Thymus (tissue), 11 donors: ENCODE results near the gene TNF. TPM values are rescaled to one million over a fixed set of nuclear protein-coding genes. Genes with fewer than 3 reads are reported as not detected.

ENCODE experiments used
- DNase-seq, 9 donors: peaks; one replicate each; pipeline ENCODE4 v3.0.0-alpha.2; 2013; ENCODE audit warnings: low spot score in 9 of 9, low read depth in 6 of 9, missing footprints in 1 of 9
- H3K27ac ChIP-seq, 2 donors: one replicate each; pipeline ENCODE4 v1.5.1; 2013; ENCODE audit warnings: control low read depth in 1 of 2, low read depth in 1 of 2, low read length in 1 of 2, mild to moderate bottlenecking in 1 of 2, moderate library complexity in 1 of 2
- H3K27me3 ChIP-seq, 2 donors: one replicate each; pipeline ENCODE4 v1.5.1; 2013; ENCODE audit warnings: low read length in 1 of 2; ENCODE audit not compliant: control insufficient read depth in 2 of 2, insufficient read depth in 1 of 2
- H3K36me3 ChIP-seq, 2 donors: one replicate each; pipeline ENCODE4 v1.5.1; 2013; ENCODE audit warnings: low read length in 1 of 2, mild to moderate bottlenecking in 1 of 2, moderate library complexity in 1 of 2; ENCODE audit not compliant: control insufficient read depth in 2 of 2, insufficient read depth in 2 of 2
- H3K4me1 ChIP-seq, 2 donors: one replicate each; pipeline ENCODE4 v1.5.1; 2013; ENCODE audit warnings: low read length in 2 of 2; ENCODE audit not compliant: control insufficient read depth in 2 of 2, insufficient read depth in 2 of 2
- H3K4me3 ChIP-seq, 2 donors: one replicate each; pipeline ENCODE4 v1.5.1; 2013; ENCODE audit warnings: low read length in 2 of 2, control low read depth in 1 of 2, mild to moderate bottlenecking in 1 of 2
- H3K9me3 ChIP-seq, 2 donors: one replicate each; pipeline ENCODE4 v1.5.1; 2013; ENCODE audit warnings: low read length in 1 of 2, mild to moderate bottlenecking in 1 of 2; ENCODE audit not compliant: control insufficient read depth in 2 of 2, insufficient read depth in 1 of 2
- WGBS: extraction: QIAGEN DNeasy Blood & Tissue Kit; methylation state at CpG from one replicate; pipeline ENCODE4 v1.1.7; 2013; 5-methylcytosine and 5-hydroxymethylcytosine counted together
- polyA plus RNA-seq: library from polyadenylated mRNA; stranded (reverse); fragments of 200-250 nt; gene quantifications from one replicate; pipeline ENCODE4 v1.2.3, GENCODE V29; 2013
- total RNA-seq: library from RNA; stranded (reverse); fragments of 120-200 nt; gene quantifications from one replicate; pipeline ENCODE4 v1.2.4, GENCODE V29; 2013
- donor health status: healthy.

TNF gene
- total and polyA plus RNA-seq, 2 donors, result 1.4 to 3.5 TPM

- Histone ChIP-seq H3K4me3 (no peak overlapping the region), H3K27me3 (no peaks in the 10 kb centered on the region), H3K36me3 (peaks cover 0 to 13% of the 10 kb centered on the region in 2 donors), H3K9me3 (peaks cover 0 to 3% of the 10 kb centered on the region in 2 donors), H3K4me1 (peaks cover 15 to 90% of the 10 kb centered on the region in 2 donors), H3K27ac (no peak overlapping the region)
- 94% methylated on average over 14 of the region's 14 CpGs for WGBS
- no peak for DNase-seq
These were observed 981 bp upstream of the TNF start for GRCh38 chr6:31574106-31575061.

- Histone ChIP-seq H3K27me3 (no peaks in the 10 kb centered on the region), H3K27ac (peak overlapping the region in 1 of 2 donors; percentile 1), H3K9me3 (peaks cover 0 to 3% of the 10 kb centered on the region in 2 donors), H3K4me3 (peak overlapping the region in 1 of 2 donors; percentile 47), H3K36me3 (peaks cover 0 to 24% of the 10 kb centered on the region in 2 donors), H3K4me1 (peaks cover 22 to 96% of the 10 kb centered on the region in 2 donors)
- no peak for DNase-seq
- 80% methylated on average over 8 of the region's 8 CpGs for WGBS
These were observed 754 bp downstream of the TNF start for GRCh38 chr6:31575952-31576685.

DNA sequence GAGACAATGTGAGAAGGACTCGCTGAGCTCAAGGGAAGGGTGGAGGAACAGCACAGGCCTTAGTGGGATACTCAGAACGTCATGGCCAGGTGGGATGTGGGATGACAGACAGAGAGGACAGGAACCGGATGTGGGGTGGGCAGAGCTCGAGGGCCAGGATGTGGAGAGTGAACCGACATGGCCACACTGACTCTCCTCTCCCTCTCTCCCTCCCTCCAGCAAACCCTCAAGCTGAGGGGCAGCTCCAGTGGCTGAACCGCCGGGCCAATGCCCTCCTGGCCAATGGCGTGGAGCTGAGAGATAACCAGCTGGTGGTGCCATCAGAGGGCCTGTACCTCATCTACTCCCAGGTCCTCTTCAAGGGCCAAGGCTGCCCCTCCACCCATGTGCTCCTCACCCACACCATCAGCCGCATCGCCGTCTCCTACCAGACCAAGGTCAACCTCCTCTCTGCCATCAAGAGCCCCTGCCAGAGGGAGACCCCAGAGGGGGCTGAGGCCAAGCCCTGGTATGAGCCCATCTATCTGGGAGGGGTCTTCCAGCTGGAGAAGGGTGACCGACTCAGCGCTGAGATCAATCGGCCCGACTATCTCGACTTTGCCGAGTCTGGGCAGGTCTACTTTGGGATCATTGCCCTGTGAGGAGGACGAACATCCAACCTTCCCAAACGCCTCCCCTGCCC is 1.7 kb downstream of the TNF start:
- H3K36me3 ChIP-seq, result peaks cover 0 to 24% of the 10 kb centered on the region in 2 donors
- no peak overlapping the region for H3K27ac ChIP-seq
- DNase-seq, result no peak
- H3K27me3 ChIP-seq, result no peaks in the 10 kb centered on the region
- peak overlapping the region in 1 of 2 donors; percentile 47 for H3K4me3 ChIP-seq
- peaks cover 18 to 90% of the 10 kb centered on the region in 2 donors for H3K4me1 ChIP-seq
- 87% methylated on average over 19 of the region's 19 CpGs for WGBS
- H3K9me3 ChIP-seq, result peaks cover 0 to 7% of the 10 kb centered on the region in 2 donors

DNA sequence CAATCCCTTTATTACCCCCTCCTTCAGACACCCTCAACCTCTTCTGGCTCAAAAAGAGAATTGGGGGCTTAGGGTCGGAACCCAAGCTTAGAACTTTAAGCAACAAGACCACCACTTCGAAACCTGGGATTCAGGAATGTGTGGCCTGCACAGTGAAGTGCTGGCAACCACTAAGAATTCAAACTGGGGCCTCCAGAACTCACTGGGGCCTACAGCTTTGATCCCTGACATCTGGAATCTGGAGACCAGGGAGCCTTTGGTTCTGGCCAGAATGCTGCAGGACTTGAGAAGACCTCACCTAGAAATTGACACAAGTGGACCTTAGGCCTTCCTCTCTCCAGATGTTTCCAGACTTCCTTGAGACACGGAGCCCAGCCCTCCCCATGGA is 2.2 kb downstream of the TNF start:
- no peak for DNase-seq
- H3K4me3 ChIP-seq, result no peak overlapping the region
- 97% methylated on average over 3 of the region's 3 CpGs for WGBS

GRCh38 chr6:31578184-31579118 is 3.1 kb downstream of the TNF start:
- H3K4me3 ChIP-seq, result no peak overlapping the region
- H3K36me3 ChIP-seq, result peaks cover 0 to 24% of the 10 kb centered on the region in 2 donors
- DNase-seq, result no peak
- peak overlapping the region in 1 of 2 donors; percentile 26 for H3K27ac ChIP-seq
- H3K9me3 ChIP-seq, result peaks cover 0 to 9% of the 10 kb centered on the region in 2 donors
- H3K27me3 ChIP-seq, result no peaks in the 10 kb centered on the region
- peaks cover 19 to 90% of the 10 kb centered on the region in 2 donors for H3K4me1 ChIP-seq
- WGBS, result 97% methylated on average over 12 of the region's 12 CpGs

More for the DNA sequence above, 2.2 kb downstream of the TNF start:
- peaks cover 0 to 24% of the 10 kb centered on the region in 2 donors for H3K36me3 ChIP-seq
- H3K9me3 ChIP-seq, result peaks cover 0 to 10% of the 10 kb centered on the region in 2 donors
- no peak overlapping the region for H3K27ac ChIP-seq
- no peaks in the 10 kb centered on the region for H3K27me3 ChIP-seq
- H3K4me1 ChIP-seq, result peaks cover 18 to 90% of the 10 kb centered on the region in 2 donors

DNA sequence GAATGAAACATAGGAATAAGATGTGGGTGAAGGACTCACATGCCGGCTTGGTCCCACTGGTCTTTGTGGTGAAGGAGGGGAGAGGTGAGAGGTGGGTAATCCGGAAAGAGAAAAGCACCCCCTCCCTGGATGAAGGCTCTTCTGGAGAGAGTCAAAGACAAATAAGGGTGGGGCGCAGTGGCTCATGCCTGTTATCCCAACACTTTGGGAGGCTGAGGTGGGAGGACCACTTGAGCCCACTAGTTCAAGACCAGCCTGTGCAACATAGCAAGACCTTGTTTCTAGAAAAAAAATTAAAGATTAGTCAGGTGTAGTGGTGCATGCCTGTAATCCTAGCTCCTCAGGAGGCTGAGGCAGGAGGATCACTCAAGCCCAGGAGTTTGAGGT is 3.7 kb downstream of the TNF start:
- DNase-seq, result no peak
- Histone ChIP-seq H3K4me3 (peak overlapping the region in 1 of 2 donors; percentile 84), H3K27ac (no peak overlapping the region), H3K27me3 (no peaks in the 10 kb centered on the region), H3K9me3 (peaks cover 0 to 9% of the 10 kb centered on the region in 2 donors), H3K36me3 (peaks cover 0 to 24% of the 10 kb centered on the region in 2 donors), H3K4me1 (peaks cover 21 to 90% of the 10 kb centered on the region in 2 donors)
- 97% methylated on average over 3 of the region's 3 CpGs for WGBS

DNA sequence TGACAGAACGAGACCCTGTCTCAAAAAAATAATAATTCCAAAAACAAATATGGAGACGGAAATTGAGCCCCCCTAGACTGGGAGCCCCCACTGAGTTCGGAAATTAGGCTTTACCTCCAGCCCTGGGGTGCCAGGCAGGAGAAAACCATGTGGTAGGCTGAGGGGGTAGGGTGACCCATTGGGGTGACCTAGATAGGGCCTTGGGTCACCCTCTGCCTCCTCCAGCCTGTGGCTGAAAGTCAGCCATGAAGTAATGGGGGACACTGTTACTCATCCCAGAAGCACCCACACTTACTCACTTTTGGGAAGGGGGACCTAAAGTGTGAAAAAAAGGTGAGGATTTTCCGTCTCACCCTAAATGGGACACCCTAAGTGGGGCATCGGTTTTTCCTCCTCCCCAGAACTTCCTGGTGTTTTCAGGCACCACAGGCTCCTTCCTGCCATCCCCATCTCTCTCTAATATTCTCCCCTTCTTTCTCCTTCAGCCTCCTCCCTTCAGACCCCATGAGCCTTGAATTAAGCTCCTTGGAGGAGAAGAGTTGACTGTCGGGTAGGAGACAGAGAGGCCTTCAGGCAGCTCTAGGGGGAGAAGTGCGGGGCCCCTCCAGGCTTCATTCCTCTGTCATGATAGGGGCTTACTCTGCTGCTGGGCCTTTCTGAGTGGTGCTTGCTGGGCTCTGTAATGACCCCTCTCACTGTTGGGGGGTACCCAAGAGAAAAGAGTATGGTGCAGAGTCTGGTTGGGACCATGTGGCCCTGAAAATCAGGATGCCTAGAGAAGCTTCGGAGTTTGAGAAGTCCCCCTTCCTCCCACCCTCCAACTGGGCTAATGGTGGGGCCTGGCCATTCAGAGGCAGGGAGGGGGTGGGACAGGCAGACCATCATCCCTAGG is 4.4 kb downstream of the TNF start:
- Histone ChIP-seq H3K9me3 (peaks cover 0 to 9% of the 10 kb centered on the region in 2 donors), H3K4me1 (peaks cover 27 to 90% of the 10 kb centered on the region in 2 donors), H3K36me3 (peaks cover 0 to 24% of the 10 kb centered on the region in 2 donors), H3K27me3 (no peaks in the 10 kb centered on the region), H3K27ac (peak overlapping the region; percentile 21 to 98), H3K4me3 (peak overlapping the region; percentile 68 to 84)
- WGBS, result 96% methylated on average over 8 of the region's 8 CpGs
- no peak for DNase-seq
